ENCODE data around the gene CACHD1. TPM values are rescaled to one million over a fixed set of nuclear protein-coding genes. Genes with fewer than 3 reads are reported as not detected.
"Not testable (repeated sequence)": the region's sequence is repeated elsewhere in the genome, so short reads cannot be mapped to it uniquely, and the experiment has no call there.

CACHD1 gene
- total and polyA plus RNA-seq, 9 of the 15 experiments (the other 6 are each of a cell fraction or from before 2014, with no cell fraction given): 0.07 TPM; not detected in 8

- TF ChIP-seq COPS2 (conservative IDR thresholded peaks at IDR 0.05) (no peak), MNT (conservative IDR thresholded peaks at IDR 0.05) (no peak), SMAD1 (IDR thresholded peaks at IDR 0.05; ENCODE audit: low read depth, low read length, partially characterized antibody) (no peak)
These were observed 41.1 kb downstream of the CACHD1 start (continued) for GRCh38 chr1:64511044-64511443.

GRCh38 chr1:64512206-64512605 is 42.3 kb downstream of the CACHD1 start:
- POLR2A ChIA-PET; H3K27me3 ChIP-seq (ENCODE audit: control insufficient read depth in 2 of 2, insufficient read depth in 2 of 2, low read length in 2 of 2); H3K4me1 ChIP-seq (replicated peaks in 1 of 2; ENCODE audit: control insufficient read depth in 2 of 2, insufficient read depth in 2 of 2, low read length in 2 of 2); intact Hi-C loops (cut with micrococcal nuclease); ATAC-seq; H4K20me1 ChIP-seq (replicated peaks; ENCODE audit: control insufficient read depth, insufficient read depth, low read length); H3K36me3 ChIP-seq (ENCODE audit: control insufficient read depth, insufficient read depth, low read length); H3K4me3 ChIP-seq; CTCF ChIA-PET (ENCODE audit: low intra/inter-chr PET ratio); H3K79me2 ChIP-seq (ENCODE audit: control insufficient read depth, insufficient read depth, low read length); FAIRE-seq; in situ Hi-C loops (cut with MboI); H3K27ac ChIP-seq (ENCODE audit: extremely low read depth, low read depth, low read length); DNase-seq (ENCODE audit: extremely low read depth in 1 of 4, low spot score in 3 of 4); H3K9ac ChIP-seq (ENCODE audit: insufficient read depth in 1 of 2, low read depth in 2 of 2, low read length in 2 of 2); H3K9me1 ChIP-seq (ENCODE audit: control insufficient read depth, insufficient read depth, low read length); BruUV-seq (replicated peaks); H3K9me3 ChIP-seq (replicated peaks; ENCODE audit: control insufficient read depth, insufficient read depth, low read depth, low read length); H3K4me2 ChIP-seq (ENCODE audit: insufficient read depth, low read length); H2AFZ ChIP-seq (ENCODE audit: low read depth, low read length): not testable (repeated sequence)
- 7% methylated on average over 2 of the region's 2 CpGs for WGBS (ENCODE audit: insufficient coverage, low coverage, missing lambda C conversion rate)
- TF ChIP-seq SPI1 (IDR thresholded peaks at IDR 0.05; ENCODE audit: borderline replicate concordance, low read depth, low read length): peak; percentile 57; the same call in 1 of the 2 replicates

Measured in K562 (cell line).